Right lobe of liver (tissue), 4 donors: ENCODE data around the gene SMCO2.

Experiments used
- POLR2A ChIP-seq: fragments of 450-650 bp; IDR thresholded peaks from one replicate; pipeline ENCODE4 v1.6.1; 2017; ENCODE audit warnings: antibody characterized with exemption, mild to moderate bottlenecking
- TF ChIP-seq, protein P1 (sequence below), 4 donors: fragments of 200-600 bp in 3 of 4; fragments of 450-650 bp in 1 of 4; IDR thresholded peaks; one replicate each; pipeline versions ENCODE4 v1.5.1 to v1.8.0; 2016 to 2022; ENCODE audit warnings: antibody characterized with exemption in 4 of 4, mild to moderate bottlenecking in 2 of 4
- donor health status: DM: no; HTN: no; CAD: no.
- donor health status: DM: no; HTN: no; CAD: no.
- donor health status: DM: no; HTN: yes; CAD: no.

DNA sequence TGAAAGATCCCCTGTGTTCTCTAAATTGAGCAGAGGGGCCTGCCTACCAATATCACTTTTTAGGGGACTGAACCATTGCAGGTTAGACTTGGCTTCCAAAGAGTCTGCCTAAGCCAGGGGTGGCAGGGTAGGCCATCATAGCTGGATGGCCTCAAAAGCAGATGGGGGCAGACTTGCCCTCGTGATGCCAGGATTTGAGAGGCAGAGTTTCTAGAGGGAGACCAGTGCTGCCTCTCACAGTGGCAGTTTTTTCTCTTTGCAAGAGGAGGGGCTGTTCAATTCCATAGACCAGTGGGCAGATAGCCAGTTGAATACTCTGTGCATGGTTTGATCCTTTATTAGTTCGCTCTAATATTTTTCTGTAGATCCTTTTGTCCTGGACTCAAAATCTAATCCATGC, 23.8 kb upstream of the SMCO2 start:
- TF ChIP-seq, protein P1, sequence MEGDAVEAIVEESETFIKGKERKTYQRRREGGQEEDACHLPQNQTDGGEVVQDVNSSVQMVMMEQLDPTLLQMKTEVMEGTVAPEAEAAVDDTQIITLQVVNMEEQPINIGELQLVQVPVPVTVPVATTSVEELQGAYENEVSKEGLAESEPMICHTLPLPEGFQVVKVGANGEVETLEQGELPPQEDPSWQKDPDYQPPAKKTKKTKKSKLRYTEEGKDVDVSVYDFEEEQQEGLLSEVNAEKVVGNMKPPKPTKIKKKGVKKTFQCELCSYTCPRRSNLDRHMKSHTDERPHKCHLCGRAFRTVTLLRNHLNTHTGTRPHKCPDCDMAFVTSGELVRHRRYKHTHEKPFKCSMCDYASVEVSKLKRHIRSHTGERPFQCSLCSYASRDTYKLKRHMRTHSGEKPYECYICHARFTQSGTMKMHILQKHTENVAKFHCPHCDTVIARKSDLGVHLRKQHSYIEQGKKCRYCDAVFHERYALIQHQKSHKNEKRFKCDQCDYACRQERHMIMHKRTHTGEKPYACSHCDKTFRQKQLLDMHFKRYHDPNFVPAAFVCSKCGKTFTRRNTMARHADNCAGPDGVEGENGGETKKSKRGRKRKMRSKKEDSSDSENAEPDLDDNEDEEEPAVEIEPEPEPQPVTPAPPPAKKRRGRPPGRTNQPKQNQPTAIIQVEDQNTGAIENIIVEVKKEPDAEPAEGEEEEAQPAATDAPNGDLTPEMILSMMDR (IDR thresholded peaks at IDR 0.05), result no peak
- TF ChIP-seq POLR2A, result no peak
